DOHH2 (cell line): ENCODE results near the gene PSME2.

Experiments used
- H3F3A ChIP-seq: fragments of 200-600 bp; sonication (generic), shearing (Covaris generic); 2 replicates; pipeline ENCODE4 v1.6.0; 2016; ENCODE audit warnings: antibody characterized with exemption, mild to moderate bottlenecking; ENCODE audit not compliant: control insufficient read depth, insufficient read depth
- H3K27ac ChIP-seq: fragments of 200-600 bp; sonication (generic); 2 replicates; pipeline ENCODE4 v1.5.1; 2014; ENCODE audit warnings: low read depth, mild to moderate bottlenecking, low read length, moderate library complexity
- H3K27me3 ChIP-seq: fragments of 200-600 bp; sonication (generic); 2 replicates; pipeline ENCODE4 v1.6.1; 2014; ENCODE audit warnings: mild to moderate bottlenecking, low read length, mixed read lengths; ENCODE audit not compliant: control insufficient read depth
- H3K36me3 ChIP-seq: fragments of 200-600 bp; sonication (generic); 2 replicates; pipeline ENCODE4 v1.6.1; 2014; ENCODE audit warnings: mild to moderate bottlenecking, low read length, moderate library complexity, mixed read lengths; ENCODE audit not compliant: control insufficient read depth
- H3K4me1 ChIP-seq: fragments of 200-600 bp; sonication (generic); 2 replicates; pipeline ENCODE4 v1.6.1; 2014; ENCODE audit warnings: mild to moderate bottlenecking, low read length, mixed read lengths; ENCODE audit not compliant: control insufficient read depth
- H3K4me2 ChIP-seq: fragments of 200-600 bp; sonication (generic); 2 replicates; pipeline ENCODE4 v1.6.0; 2014; ENCODE audit warnings: mild to moderate bottlenecking, low read length, moderate library complexity
- H3K4me3 ChIP-seq: fragments of 200-600 bp; sonication (generic); 2 replicates; pipeline ENCODE4 v1.5.1; 2014; ENCODE audit warnings: mild to moderate bottlenecking, low read length, mixed read lengths
- H3K79me2 ChIP-seq: fragments of 200-600 bp; sonication (generic); 2 replicates; pipeline ENCODE4 v1.6.1; 2014; ENCODE audit warnings: mild to moderate bottlenecking, low read length, mixed read lengths; ENCODE audit not compliant: control insufficient read depth
- H3K9me2 ChIP-seq: fragments of 200-600 bp; sonication (generic); replicated peaks from 2 replicates; pipeline ENCODE4 v1.6.1; 2014; ENCODE audit warnings: mild to moderate bottlenecking, low read length, mixed read lengths; ENCODE audit not compliant: control insufficient read depth
- H3K9me3 ChIP-seq: fragments of 200-600 bp; sonication (generic); 2 replicates; pipeline ENCODE4 v1.6.1; 2014; ENCODE audit warnings: antibody characterized with exemption, low read length, mixed read lengths; ENCODE audit not compliant: control insufficient read depth, insufficient read depth
- H4K20me1 ChIP-seq: fragments of 200-600 bp; sonication (generic); 2 replicates; pipeline ENCODE4 v1.6.0; 2014; ENCODE audit warnings: low read depth, mild to moderate bottlenecking, antibody characterized with exemption, low read length, moderate library complexity; ENCODE audit not compliant: control insufficient read depth, insufficient read depth
- EZH2phosphoT487 ChIP-seq: fragments of 200-600 bp; sonication (generic); IDR thresholded peaks from 2 replicates; pipeline ENCODE4 v1.6.1; 2017; ENCODE audit warnings: borderline replicate concordance, mild to moderate bottlenecking, antibody characterized with exemption, low read length, moderate library complexity, mixed read lengths
- TF ChIP-seq, protein P1 (sequence below): fragments of 200-600 bp; sonication (generic); IDR thresholded peaks from one replicate; pipeline ENCODE4 v1.5.1; 2014; ENCODE audit warnings: antibody characterized with exemption, mild to moderate bottlenecking, low read depth, low read length; ENCODE audit not compliant: poor library complexity, severe bottlenecking

The PSME2 gene

DNA sequence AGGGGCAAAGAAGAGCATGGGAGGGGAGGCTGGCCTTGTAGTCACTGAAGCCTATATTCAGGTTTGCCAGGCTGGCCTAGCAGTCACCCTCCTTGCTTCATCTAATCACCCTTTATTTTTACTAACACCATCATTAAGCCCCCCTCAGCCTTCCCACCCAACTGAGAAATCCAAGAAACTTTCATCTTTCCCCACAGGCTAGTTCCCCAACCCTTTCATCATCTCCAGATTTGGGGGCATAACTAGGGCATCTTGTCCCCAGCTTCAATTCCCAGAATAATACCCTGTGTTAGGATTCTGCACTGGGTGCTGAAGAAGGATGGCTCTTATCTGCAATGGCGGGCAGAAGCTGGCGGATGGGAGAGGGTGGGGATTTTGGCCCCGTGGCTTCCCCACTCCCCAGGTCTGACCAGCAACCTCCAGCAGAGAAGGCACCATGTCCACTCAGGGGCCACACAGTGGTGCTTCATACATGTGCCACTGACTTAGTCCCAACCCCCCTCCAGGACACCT lies 45.4 kb downstream of the PSME2 start:
- no peaks in the 10 kb centered on the region for H3K9me2 ChIP-seq
- H3K4me2 ChIP-seq, result no peak overlapping the region
- TF ChIP-seq EZH2phosphoT487, result no peak
- TF ChIP-seq, protein P1, sequence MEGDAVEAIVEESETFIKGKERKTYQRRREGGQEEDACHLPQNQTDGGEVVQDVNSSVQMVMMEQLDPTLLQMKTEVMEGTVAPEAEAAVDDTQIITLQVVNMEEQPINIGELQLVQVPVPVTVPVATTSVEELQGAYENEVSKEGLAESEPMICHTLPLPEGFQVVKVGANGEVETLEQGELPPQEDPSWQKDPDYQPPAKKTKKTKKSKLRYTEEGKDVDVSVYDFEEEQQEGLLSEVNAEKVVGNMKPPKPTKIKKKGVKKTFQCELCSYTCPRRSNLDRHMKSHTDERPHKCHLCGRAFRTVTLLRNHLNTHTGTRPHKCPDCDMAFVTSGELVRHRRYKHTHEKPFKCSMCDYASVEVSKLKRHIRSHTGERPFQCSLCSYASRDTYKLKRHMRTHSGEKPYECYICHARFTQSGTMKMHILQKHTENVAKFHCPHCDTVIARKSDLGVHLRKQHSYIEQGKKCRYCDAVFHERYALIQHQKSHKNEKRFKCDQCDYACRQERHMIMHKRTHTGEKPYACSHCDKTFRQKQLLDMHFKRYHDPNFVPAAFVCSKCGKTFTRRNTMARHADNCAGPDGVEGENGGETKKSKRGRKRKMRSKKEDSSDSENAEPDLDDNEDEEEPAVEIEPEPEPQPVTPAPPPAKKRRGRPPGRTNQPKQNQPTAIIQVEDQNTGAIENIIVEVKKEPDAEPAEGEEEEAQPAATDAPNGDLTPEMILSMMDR, result no peak
- no peak overlapping the region for H3K4me3 ChIP-seq
- no peaks in the 10 kb centered on the region for H3F3A ChIP-seq
- H3K36me3 ChIP-seq, result peaks cover 49% of the 10 kb centered on the region
- H3K27me3 ChIP-seq, result no peaks in the 10 kb centered on the region
- H4K20me1 ChIP-seq, result no peaks in the 10 kb centered on the region
- H3K27ac ChIP-seq, result no peak overlapping the region
- H3K79me2 ChIP-seq, result no peaks in the 10 kb centered on the region
- H3K9me3 ChIP-seq, result no peaks in the 10 kb centered on the region
- H3K4me1 ChIP-seq, result no peaks in the 10 kb centered on the region

DNA sequence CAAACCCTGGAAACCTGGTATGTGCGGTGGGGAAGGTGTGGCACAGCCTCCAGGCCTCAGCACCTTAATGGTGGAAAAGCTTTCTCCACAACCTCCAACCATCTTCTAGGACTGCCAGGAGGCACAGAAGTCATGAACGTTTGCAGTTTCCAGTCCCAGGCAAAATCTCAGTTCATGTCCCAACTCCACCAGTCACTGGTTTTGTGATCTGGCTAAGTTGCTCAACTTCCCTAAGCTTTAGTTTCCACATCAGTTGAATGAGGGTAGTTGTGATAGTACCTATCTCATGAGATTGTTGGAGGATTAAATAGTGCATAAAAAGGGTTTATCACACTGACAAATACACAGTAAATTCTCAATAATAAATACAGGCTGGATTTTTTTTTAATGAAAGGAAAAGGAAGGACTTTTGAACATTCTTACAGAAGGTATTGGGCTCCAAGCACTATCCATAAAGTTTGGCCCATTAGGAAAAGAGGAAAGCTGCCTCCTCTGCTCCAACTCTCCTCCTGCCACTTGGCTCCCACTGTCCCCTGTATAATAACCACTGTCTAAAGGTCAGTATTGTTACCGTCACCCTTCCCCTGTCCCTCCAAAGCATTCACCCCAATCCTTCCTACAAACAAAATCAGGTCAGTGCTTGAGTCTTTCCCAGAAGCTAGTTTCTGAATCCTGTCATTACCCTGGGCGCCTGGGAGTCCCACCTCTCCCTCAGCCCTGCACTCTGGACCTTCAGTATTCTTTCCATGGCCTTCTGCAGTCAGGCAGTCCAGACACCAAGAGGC lies 46.0 kb downstream of the PSME2 start:
- H3K4me3 ChIP-seq, result no peak overlapping the region
- peaks cover 6% of the 10 kb centered on the region for H3K4me1 ChIP-seq
- peaks cover 3% of the 10 kb centered on the region; the same call in 1 of the 2 replicates for H3F3A ChIP-seq
- H3K79me2 ChIP-seq, result peaks cover 5% of the 10 kb centered on the region
- no peaks in the 10 kb centered on the region for H3K27me3 ChIP-seq
- H3K9me3 ChIP-seq, result no peaks in the 10 kb centered on the region
- no peaks in the 10 kb centered on the region for H3K9me2 ChIP-seq
- no peak overlapping the region for H3K4me2 ChIP-seq
- no peak overlapping the region for H3K27ac ChIP-seq
- H4K20me1 ChIP-seq, result no peaks in the 10 kb centered on the region
- H3K36me3 ChIP-seq, result peaks cover 49% of the 10 kb centered on the region
- no peak for TF ChIP-seq EZH2phosphoT487
- TF ChIP-seq, protein P1, result no peak

DNA sequence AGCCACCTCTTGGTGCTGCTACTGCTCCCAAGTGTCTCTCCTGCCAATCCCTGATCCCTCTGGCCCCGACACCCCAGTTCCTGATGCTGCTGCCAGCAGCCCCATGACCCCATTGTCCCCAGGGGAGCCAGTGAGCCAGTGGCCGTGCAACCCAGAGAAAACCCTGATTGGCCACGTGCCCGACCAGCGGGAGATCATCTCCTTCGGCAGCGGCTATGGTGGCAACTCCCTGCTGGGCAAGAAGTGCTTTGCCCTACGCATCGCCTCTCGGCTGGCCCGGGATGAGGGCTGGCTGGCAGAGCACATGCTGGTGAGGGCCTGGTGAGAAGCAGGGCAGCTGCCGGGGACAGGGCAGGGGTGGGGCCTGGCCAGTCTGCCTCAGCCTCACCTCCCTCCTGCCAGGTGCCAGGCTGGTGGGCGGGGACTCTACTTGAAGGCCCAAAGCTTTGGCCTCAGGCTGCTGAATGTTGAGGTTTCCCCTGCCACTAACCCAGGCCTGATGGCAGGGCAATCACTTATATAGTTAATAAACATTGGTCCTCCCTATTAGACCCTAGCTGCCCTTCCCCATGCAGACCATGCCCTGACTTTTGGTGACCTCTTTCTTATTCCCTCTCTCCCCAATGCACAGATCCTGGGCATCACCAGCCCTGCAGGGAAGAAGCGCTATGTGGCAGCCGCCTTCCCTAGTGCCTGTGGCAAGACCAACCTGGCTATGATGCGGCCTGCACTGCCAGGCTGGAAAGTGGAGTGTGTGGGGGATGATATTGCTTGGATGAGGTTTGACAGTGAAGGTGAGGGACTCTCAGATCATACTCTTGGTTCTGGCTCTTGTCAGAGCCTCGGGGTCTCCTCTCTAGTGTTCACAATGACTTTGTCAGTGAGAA lies 47.2 kb downstream of the PSME2 start:
- H3K36me3 ChIP-seq, result peaks cover 58% of the 10 kb centered on the region
- no peak overlapping the region for H3K4me2 ChIP-seq
- H3F3A ChIP-seq, result peaks cover 8% of the 10 kb centered on the region; the same call in 1 of the 2 replicates
- H3K4me3 ChIP-seq, result no peak overlapping the region
- peaks cover 12% of the 10 kb centered on the region for H3K4me1 ChIP-seq
- H3K9me2 ChIP-seq, result no peaks in the 10 kb centered on the region
- H4K20me1 ChIP-seq, result no peaks in the 10 kb centered on the region
- TF ChIP-seq EZH2phosphoT487, result no peak
- TF ChIP-seq, protein P1, result no peak
- no peaks in the 10 kb centered on the region for H3K9me3 ChIP-seq
- peaks cover 17% of the 10 kb centered on the region for H3K79me2 ChIP-seq
- H3K27me3 ChIP-seq, result no peaks in the 10 kb centered on the region
- H3K27ac ChIP-seq, result no peak overlapping the region
